WTC11 (cell line): ENCODE results near the gene PHLPP1.
"Not testable (repeated sequence)": the region's sequence is repeated elsewhere in the genome, so short reads cannot be mapped to it uniquely, and the experiment has no call there.

ENCODE experiments used
- ATF2 ChIP-seq: sonication (generic); formaldehyde crosslinking; IDR thresholded peaks from 2 replicates; pipeline ENCODE4 v1.8.1; 2022; ENCODE audit warnings: low read depth, missing genetic modification reagents, borderline replicate concordance
- CTCF ChIP-seq: fragments of 200-600 bp; IDR thresholded peaks from 2 replicates; pipeline ENCODE4 v1.8.0; 2022; ENCODE audit warnings: antibody characterized with exemption
- IRF1 ChIP-seq: sonication (generic); formaldehyde crosslinking; IDR thresholded peaks from 2 replicates; pipeline ENCODE4 v1.8.0; 2023; ENCODE audit warnings: missing genetic modification reagents
- SP1 ChIP-seq: sonication (generic); formaldehyde crosslinking; conservative IDR thresholded peaks from 2 replicates; pipeline ENCODE4 v1.8.1; 2022; ENCODE audit warnings: missing genetic modification reagents

GRCh38 chr18:62740650-62741049 is 25.3 kb downstream of the PHLPP1 start:
- TF ChIP-seq IRF1 (CRISPR knock-in tag); ATF2 (CRISPR knock-in tag); SP1 (CRISPR knock-in tag); CTCF: not testable (repeated sequence)
